NCI-H82 (cell line): ENCODE measurements around the gene MYL7.
"Not testable (repeated sequence)": the region's sequence is repeated elsewhere in the genome, so short reads cannot be mapped to it uniquely, and the experiment has no call there.

Experiments
- DNase-seq: peaks from one replicate; lab custom pipeline; 2025; lab: John Stamatoyannopoulos, UW

Gene MYL7, protein sequence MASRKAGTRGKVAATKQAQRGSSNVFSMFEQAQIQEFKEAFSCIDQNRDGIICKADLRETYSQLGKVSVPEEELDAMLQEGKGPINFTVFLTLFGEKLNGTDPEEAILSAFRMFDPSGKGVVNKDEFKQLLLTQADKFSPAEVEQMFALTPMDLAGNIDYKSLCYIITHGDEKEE

DNA sequence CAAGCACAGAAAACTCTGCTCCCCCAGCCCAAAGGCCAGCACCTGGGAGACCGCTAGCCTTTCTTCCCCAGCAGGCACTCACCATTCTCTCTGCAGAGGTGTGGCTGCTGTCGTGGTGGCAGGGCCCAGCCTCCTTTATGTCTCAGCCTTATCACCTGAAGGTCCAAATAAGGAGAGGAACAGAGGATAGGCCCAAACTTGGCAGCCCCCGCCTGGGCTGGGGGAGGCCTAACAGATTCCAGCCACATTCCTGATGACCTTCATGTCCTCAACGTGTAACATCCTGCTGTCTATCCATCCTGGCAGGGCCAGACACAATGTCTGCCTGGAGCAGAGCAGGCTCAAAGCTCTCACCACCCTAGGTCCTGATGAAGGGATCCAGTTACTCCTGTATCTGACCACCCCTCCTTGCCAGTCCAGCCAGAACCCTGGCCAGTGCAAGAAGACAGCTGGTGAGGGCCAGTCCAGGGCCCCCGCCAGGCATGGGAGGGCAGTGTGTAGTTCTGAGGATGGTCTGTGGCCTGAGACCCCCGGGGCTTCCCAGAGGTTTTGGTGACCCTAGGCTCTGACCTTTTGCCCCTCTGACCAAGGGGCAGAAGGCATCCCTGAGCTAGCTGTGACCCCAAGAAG, at the start of gene MYL7:
Gene MYL7 (minus strand): TSS at position 112 of the 630 bp plus-strand sequence. CDS start 27 bp downstream, at position 85.
- DNase-seq, result no peak

GRCh38 chr7:44189993-44190872, 49.1 kb upstream of the MYL7 start:
- no peak for DNase-seq

DNA sequence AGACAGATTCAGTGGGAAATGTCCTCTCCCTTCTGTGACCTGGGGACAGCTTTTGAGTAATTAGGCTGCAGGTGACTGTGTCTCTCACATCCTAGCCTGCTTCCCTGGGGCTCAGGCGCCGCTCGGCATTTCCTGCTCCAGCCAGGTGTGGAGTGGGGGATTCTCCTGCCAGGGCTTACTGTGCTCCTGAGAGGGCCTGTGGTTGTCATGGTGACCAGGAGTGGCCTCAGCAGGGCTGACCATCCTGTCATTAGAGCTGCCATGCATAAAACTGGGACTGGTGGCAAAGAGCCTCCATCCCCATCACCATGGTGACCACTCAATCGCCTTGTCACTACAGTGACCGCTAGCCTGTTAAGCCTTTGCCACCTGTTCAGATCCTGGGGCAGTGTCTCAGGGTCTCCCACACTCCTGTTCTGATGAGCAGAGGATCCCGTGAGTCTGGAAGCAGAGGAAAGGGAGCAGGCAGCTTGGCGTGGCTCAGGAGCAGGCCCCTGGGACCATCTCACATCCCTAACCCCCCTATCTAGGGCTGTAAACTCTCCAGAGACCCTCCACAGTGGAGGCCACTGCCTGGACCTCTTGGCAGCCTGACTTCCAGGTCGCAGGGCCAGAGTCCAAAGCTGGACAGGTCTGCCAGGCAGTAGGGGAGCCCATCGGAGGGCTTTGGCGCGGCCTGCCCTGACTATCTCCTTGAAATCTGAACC, 48.3 kb upstream of the MYL7 start, which contains the start of gene GCK:
Gene GCK (minus strand): TSS at position 154 of the 707 bp plus-strand sequence. CDS start 486 bp downstream, outside the sequence.
- DNase-seq, result no peak

DNA sequence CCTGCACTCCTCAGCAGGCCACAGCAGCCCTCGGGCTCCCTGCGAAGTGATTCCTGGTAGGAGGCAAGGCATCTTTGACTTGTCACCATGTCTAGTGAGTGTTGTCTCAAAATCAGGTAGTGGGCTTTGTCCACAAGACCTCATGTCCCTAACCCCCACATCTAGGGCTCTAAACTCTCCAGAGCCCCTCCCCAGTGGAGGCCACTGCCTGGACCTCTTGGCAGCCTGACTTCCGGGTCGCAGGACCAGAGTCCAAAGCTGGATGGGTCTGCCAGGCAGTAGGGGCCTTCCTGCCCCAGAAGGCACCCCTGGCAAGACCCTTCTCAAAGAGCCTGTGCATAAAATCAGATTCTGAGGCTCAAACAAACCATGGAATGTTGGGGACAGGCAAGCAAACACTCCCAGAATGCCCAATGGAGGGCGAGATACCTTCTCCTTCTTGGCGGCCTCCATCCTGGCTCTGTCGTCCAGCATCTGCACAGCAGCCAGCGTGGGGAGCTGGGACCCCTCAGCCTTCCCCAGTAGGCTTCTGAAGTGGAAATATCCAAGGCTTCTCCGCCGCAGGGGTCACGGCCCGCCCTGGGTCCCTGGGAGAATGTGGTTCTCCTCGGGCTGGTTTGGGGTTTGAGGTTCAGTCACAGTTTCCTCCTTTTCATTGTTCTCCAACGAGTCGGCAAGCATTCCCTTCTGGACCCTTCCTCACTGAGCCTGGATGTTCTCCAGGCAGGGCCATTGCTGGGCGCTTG, 47.5 kb upstream of the MYL7 start:
- no peak for DNase-seq

GRCh38 chr7:44187636-44188416, 46.7 kb upstream of the MYL7 start:
- DNase-seq, result no peak

DNA sequence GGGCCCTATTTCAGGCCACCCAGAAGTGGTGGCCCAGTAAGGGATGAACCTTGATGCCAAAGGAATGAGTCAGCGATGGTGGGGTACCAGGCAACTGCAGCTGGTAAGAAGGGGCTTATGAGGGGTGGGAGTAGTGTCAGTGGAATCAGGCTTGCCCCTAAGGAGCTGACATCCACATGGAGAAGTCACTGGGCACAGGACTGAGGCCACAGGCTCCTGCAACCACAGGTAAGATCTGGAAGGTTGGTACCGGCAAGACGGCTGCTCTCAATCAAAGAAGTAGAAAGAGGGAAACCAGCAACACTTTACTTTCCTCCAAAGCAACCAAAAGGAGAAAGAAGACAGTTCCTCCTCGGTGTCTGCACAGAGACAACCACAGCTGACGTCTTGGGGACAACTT, 45.6 kb upstream of the MYL7 start:
- no peak for DNase-seq

GRCh38 chr7:44185729-44186128, 44.6 kb upstream of the MYL7 start:
- DNase-seq, result no peak

DNA sequence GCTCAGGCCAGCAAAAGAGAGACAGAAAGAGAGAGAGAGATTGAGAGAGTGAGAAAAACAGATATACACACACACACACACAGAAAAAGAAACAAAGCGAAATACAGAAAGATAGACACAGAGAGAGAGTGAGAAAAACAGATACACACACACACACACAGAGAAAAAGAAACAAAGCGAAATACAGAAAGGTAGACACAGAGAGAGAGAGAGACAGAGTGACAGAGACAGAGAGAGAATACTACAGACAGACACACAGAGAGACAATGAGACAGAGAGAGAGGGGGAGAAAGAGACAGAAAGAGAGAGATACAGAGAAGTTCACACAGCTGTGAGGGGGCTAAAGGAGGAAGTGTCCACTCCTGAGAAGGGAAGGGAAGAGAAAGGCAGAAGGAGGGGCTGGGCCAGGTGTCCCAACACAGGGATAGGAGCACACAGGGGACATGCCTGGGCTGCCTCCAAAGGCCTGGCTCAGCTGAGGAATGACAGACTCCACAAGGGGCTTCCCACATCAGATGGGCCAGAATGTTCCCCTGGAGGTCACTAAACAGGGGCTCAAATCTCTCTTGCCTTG, 43.8 kb upstream of the MYL7 start:
- DNase-seq, result no peak

GRCh38 chr7:44184206-44184872, 43.2 kb upstream of the MYL7 start:
- DNase-seq, result no peak

- no peak for DNase-seq
Observed at GRCh38 chr7:44183386-44183785, 42.3 kb upstream of the MYL7 start.

GRCh38 chr7:44182827-44183226, 41.7 kb upstream of the MYL7 start:
- DNase-seq, result no peak

DNA sequence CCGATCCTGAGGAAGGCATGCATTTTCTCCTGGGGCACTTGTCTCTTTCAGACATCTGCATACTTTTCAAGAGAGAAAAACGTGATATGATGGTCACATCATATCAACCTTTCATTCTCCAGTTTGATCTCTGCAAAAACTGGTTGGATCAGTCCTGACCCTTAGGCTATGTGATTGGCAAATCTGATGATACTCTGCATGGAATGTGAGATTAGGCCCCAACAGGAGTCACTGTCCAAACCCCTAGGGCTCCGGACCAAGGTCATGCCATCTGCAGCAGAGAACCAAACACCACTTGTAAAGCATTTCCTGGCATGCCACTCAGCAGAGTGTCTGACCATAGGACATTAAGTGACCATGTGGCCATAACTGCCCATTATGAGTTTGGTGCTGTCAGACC, 39.5 kb upstream of the MYL7 start:
- DNase-seq, result no peak

DNA sequence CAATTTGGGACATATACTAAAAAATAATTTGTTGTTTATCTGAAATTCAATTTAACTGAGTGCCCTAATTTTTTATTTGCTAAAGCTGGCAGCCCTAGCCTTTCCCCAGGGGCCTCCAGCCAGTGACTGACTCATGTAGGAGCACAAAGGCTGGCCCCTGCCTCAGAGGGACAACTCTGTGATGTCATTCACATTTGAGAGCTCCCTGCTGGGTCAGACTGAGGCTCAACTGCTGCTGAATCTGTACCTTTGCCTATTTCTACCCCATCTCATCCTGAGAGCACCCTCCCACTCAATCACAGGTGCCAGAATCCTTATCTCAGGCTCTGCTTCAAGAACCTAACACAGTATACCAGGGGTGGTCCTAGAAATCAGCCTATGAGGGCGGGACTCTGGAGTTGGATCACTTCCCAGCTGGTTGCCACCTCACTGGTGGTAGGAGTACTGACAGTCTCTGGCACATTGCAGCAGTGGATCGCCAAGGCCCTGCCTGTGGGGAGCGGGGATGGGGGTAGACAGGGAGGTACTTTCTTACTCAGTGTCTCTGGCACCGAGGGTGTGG, 36.5 kb upstream of the MYL7 start:
- DNase-seq, result no peak

GRCh38 chr7:44176486-44176885, 35.4 kb upstream of the MYL7 start:
- no peak for DNase-seq

DNA sequence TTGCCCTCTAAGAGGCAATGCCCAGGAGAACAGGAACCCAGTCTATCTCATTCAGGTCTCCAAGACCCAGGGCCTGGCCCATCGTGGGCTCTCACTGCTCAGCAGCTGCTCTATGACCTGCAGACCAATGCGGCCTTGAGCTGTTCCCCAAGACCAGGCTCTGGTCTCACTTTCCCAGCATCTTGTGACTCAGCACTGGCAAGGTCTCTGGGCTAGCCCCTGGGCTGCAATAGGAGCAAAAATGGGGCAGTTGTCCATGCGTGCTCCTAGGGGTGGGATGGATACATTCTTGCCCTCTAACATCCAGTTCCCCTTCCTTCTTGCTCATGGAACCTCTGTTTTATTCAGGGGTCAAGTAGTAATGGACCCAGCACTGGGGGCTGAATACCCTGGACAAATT, 34.6 kb upstream of the MYL7 start:
- DNase-seq, result no peak

- DNase-seq, result not testable (repeated sequence)
Observed at GRCh38 chr7:44174694-44174948, 33.5 kb upstream of the MYL7 start.

DNA sequence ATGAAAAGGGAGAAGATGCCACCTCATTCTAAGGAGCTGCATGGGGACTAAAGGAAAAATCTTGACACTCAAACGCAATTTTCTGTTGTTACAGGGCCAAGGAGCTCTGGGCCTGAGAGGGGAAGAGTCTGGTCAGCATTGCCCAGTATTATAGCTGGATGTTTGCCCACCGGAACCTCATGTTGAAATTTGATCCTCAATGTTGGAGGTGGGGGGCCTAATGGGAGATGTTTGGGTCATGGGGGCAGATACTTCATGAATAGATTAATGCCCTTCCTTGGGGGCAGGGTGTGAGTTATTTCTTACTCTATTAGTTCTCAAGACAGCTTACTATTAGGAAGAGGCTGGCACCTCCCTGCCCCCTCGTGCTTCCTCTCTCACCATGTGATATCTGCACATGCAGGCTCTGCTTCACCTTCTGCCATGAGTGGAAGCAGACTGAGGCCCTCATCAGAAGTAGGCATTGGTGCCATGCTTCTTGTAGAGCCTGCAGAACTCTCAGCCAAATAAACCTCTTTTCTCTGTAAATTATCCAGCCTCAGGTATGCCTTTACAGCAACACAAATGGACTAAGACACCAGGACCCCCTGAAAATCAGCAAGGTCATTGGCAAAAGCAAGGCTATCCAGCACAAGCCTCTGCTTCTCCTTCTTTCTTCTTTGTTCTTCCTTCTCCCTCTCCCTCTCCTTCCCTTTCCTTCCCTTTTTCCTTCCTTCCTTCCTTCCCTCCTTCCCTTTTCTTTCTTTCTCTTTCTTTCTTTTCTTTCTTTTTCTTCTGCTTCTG, 33.0 kb upstream of the MYL7 start:
- no peak for DNase-seq

- no peak for DNase-seq
Observed at GRCh38 chr7:44172803-44173424, 31.8 kb upstream of the MYL7 start.

- no peak for DNase-seq
Observed at GRCh38 chr7:44172352-44172751, 31.2 kb upstream of the MYL7 start.
